COLO668 (cell line): Measurements from ENCODE around the gene JUN.
A peak's percentile ranks its signal among the peaks of the same experiment; 100 is the strongest.

Source experiments
- DNase-seq: peaks from one replicate; lab custom pipeline; 2025; ENCODE audit not compliant: unreplicated experiment; lab: John Stamatoyannopoulos, UW

JUN gene

DNA sequence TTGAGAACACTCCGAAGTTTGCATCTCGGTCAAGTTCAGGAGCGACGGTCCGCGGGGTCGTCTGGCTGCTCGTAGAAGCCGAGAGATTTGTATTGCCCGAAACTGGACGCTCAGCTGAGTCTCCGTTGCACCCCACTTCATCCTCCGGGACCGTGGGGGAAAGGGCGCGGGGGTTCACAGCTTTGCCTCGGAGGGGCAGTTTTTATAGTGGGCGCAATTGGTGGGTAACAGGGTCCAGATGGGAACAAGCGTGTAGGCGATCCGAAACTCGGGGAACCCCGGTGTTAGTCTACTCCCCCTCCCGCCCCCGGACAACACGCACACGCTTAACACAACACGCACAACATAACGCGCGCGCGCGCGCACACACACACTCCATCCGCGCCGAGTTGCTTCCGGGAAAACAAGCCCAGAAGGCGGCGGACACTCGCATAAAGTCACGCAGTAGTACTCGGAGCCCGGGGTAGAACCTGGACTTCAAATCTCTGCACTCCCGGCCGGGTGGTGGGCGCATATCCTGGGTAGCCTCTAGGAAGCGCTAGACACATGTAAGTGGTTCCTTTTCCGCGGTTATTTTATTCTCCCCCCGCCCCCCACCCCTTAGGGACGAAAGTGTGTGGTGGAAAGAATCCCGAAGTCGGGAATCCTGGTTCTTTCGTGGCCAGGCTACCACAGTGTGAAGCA, 1.1 kb upstream of the JUN start:
- DNase-seq, result peak; percentile 97

DNA sequence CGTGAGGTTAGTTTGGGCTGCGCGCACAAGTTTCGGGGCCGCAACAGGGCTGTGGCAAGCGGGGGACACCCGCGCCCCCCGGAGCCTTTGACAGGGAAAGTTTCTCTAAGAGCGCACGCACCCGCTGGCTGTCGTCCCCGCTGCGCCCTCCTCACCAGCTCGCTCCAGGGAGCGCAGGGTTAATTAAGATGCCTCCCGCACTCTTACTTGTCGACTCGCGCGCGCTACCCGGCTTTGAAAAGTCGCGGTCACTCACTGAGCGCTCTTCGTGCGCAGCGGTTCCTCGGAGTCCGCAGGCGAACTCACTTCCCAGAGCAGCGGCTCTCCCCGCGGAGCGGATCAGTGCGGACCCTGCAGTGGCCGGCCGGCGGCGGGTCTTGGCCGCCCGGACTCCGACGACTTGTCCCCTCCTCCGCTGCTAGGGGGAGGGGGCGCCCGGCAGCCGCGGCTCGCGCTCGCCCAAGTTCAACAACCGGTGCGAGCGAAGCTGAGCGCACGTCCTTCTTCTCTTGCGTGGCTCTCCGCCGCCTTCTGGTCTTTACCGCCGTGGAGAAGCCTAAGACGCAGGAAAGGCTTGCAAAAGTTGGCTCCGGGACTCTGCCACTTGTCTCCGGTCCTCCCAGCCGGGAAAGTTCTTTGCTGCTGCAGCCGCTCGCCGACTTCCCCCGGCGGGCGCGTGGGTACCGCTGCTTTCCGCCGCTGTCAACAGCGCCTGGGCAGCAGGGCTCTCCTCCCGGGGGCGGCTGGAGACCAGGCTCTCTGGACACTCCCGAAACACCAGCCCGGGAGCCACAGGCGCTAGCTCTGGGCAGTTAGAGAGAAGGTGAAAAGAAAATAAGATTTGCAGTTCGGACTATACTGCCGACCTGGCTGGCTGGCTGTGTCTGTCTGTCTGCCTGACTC, 506 bp downstream of the JUN start:
- peak; percentile 88 for DNase-seq

DNA sequence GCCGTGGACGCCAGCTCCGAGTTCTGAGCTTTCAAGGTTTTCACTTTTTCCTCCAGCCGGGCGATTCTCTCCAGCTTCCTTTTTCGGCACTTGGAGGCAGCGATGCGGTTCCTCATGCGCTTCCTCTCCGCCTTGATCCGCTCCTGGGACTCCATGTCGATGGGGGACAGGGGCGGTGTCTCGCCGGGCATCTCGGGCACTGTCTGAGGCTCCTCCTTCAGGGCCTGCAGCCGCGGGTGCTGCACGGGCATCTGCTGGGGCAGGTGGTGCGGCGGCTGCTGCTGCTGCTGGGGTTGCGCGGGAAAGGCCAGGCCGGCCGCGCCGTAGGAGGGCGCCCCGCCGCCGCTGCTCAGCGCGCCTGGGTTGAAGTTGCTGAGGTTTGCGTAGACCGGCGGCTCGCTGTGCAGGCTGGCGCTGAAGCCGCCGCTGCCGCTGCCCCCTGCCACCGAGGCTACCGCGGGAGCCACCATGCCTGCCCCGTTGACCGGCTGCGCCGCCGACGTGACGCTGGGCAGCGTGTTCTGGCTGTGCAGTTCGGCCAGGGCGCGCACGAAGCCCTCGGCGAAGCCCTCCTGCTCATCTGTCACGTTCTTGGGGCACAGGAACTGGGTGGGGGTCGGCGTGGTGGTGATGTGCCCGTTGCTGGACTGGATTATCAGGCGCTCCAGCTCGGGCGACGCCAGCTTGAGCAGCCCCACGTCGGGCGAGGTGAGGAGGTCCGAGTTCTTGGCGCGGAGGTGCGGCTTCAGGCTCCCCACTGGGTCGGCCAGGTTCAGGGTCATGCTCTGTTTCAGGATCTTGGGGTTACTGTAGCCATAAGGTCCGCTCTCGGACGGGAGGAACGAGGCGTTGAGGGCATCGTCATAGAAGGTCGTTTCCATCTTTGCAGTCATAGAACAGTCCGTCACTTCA, 1.4 kb downstream of the JUN start:
- DNase-seq, result peak; percentile 89

DNA sequence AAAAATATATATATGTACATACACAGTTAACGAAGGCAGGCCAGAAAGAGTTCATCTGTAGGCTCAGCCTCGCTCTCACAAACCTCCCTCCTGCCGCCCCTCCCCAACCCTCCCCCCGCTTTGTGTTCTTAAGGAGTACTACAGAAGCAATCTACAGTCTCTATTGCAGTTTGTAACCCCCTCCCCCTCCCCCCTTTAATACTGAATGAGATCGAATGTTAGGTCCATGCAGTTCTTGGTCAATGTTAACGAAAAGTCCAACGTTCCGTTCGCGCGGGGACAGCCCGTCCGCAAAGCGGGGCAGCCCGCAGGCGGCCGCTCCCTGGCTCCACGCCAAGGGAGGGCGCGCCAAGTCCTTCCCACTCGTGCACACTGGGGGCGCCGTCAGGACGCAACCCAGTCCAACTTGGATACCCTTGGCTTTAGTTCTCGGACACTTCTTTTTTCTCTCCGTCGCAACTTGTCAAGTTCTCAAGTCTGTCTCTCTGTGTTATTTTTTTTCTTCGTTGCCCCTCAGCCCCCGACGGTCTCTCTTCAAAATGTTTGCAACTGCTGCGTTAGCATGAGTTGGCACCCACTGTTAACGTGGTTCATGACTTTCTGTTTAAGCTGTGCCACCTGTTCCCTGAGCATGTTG, 2.2 kb downstream of the JUN start:
- peak; percentile 92 for DNase-seq

DNA sequence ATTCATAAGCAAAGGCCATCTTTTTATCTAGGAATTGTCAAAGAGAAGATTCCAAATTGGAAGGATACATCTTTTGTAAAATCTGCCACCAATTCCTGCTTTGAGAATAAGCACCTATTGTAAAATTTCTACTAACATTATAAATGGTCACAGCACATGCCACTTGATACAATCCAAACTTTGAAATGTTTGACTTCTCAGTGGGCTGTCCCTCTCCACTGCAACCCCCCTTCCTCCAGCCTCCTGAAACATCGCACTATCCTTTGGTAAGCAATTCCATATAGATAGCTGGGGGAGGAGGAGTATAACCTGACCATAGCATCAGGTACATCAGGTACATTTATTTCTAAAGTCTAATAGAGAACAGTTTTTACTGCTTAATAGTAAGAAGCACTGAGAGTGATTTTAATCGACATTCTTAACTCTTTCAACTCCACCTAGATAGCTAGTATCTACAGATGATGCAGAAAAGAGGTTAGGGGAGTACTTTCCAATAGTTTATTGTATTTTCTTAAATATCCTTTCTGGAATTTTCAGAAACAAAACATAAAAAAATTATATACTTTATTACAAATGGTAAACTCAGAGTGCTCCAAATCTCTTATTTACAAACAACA, 2.9 kb downstream of the JUN start:
- DNase-seq, result peak; percentile 40

DNA sequence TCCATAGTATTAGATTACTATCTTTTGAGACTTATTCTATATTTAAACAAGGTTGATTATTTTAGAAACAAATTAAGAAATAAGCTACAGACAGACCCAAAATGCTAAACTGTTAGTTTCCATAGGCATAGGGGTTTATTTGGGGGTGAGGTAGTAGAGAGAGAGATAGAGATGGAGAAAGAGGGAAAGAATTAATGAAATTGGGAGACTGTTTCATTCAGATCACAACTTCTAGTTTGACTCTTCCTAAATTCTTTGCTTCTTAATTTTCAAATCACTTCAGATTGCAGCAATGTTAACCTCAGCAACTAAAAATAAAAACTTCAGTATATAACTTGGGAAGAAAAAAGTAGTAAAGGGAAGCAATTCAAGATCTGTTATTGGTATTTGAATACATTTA, 3.4 kb downstream of the JUN start:
- no peak for DNase-seq

DNA sequence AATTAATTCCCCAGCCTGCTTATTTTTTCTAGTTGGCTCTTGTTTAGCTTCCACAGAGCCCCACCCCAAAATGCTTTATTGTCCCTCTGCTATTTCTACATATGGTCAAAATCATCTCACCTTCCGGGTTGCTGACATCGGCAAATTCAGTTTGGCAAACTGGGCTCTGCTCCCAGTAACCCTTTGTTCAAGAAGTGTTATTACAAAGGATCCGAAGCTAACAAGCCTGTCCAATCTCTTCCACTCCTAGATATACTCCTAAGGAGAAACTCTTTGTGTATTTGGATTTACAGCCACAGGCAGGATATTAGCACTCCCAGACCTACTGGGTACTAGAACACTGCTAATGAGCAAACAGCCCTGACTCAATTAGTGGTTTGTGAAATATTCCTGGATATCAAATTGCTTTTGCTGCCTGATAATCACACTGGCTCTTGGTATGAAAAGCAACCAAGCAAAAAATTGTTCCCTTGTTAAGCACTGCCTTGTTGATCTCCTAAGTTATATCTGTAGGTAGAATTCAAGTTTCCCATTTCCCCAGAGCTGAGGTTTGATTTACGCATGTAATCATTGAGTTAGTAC, 4.0 kb downstream of the JUN start:
- peak; percentile 73 for DNase-seq

DNA sequence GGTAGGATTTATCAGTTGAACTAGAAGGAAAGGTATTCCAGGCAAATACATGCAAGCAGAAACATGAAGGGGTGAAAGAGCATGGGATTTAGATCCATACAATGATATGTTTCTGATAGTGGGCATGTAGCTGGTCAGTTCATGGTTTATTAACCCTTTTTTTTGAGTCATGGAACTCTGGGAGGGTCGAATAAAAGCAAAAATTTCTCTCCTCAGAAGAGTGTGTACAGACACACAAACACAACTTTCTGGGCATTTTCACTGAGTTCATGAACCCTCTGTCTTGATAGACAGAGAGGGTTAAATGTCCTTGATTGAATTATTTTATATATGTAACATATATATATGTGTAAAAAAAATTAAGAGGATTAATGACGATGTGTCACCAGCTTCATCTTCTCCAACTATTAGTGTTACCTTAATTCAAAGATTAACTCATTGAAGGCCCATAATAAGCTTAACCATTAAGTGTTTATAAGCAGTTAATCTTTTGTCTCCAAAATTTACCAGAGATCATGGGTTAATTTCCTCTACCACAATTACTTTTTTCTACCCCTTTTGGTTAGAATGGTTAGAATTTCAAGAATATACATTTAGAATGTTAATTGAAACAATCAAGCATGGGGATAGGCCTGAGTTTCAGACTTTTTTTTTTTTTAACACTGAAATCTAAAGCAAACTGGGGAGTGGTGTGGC, 4.6 kb downstream of the JUN start:
- DNase-seq, result no peak

DNA sequence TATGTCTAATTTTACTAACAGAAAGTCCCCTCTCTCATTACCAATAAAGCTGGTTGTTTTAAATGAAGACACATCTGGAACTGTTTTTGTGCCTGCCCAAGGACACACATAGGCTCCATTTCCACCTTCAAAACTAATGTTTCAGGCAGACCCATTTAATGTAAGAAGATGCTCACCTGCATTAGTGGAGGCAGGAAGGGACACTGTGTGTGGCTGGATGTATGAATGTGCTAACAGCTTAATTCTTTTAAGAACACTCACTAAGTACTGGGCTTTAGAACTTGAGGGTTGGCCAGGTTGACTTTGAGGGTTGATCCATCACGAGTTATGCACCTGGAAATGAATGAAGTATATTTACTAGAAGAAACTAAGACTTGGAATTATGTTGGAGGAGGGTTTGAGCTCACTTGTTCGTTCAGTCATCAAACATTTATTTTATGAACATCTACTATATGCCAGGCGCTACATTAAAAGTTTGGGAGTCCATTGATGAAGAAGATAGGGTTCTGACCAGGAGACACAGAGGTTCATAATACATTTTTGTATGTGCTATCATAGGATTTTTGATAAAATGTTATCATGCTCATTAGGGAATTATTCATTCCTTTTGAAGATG, 5.4 kb downstream of the JUN start:
- no peak for DNase-seq

DNA sequence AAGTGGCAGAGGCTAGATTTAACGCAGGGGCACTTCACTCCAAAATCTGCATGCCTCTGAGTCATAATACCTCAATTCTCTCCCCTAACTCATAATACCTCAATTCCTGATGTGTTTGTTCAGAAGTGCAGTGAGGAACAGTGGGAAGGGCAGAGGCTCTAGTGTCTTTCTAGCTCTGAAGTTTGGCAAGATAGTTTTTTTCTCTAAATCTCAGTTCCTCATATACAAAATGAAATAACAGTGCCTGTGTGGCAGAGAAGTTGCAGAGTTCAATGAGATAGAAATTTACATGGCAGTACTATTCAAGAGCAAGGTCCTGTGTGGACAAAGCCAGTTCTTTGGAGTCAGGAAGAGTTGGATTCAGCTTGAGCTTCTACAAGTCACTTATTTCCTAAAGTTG, 9.8 kb downstream of the JUN start:
- DNase-seq, result no peak

DNA sequence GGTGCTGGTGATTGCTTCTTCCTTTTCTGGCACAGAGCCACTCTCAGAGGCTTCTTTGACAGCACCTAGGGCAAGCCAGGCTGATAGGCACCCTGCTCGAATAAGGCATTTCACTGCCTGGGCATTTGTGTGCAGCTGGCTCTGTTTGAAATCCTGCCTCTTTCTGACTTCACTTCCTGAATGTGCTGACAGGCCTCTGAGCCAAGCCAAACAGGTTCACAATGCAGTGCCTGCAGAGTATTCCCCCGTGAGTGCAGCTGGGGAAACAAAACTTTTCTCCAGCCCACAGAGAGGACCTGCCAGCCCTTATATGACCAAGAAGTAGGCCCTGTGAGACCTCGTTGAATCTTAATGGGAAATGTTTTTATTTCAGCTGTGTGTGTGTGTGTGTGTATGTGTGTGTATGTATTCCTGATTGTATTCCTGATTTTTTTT, 10.4 kb downstream of the JUN start:
- DNase-seq, result peak; percentile 83

DNA sequence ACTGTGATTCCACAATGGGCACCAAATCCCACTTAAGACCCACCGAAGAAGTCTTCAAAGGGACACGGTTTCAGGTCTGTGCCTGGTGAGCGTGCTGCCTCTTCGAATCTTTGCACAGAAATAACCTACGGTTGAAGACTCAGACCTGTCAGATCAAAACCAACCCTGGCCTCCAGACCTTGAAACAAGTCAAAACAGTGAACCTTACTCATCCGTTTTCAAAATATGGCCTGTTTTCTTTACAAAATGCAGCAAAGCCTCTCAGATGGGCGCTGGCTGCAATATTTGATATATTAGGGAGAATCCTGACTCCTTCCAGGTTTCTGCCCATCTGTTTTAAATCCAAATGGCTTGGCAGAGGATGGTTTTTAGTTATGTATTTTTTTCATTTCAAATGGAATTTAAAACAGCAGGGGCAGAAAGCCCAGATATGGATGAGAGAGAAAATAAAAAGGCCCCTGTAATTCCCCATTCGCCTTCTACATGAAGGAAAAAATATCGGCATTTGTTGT, 14.0 kb downstream of the JUN start:
- DNase-seq, result no peak

DNA sequence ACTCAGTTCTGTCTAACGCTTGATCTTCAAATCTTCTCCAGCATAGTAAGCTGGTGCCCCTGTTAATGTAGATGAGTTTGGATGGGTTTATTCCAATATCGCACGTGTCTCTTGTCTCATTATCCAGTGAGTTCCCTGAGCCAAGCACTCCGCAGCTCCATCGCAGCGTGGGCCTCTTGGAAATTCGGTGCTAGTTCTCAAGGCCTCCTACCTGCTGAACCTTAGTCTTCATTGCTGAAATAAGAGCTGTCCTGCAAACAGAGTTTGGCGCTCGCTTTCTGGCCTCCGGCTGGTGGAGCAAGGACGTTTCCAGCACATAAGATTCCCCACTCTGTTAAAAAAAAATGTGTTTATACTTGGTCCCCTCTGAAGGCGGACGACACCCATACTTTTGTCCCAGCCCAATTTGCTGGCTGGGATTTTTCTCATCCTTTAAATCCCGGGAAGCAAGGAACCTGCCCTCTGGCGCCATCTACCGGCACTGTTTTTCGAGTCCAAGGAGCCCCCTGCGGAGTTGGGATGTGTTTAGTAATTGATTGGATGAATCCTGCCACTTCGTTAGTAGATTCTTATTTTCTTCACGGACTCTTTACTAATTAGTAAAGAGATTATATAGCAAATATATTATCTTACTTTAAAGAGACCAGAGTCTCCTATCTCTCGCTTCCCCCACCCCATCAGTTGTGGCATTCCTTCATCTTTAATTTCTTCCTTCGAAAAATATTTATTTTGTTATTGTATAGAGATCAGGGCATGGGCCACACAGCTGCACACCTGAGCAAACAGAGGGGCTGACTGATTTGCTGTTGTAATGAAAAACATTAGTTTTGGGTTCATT, 14.7 kb downstream of the JUN start:
- DNase-seq, result peak; percentile 87

DNA sequence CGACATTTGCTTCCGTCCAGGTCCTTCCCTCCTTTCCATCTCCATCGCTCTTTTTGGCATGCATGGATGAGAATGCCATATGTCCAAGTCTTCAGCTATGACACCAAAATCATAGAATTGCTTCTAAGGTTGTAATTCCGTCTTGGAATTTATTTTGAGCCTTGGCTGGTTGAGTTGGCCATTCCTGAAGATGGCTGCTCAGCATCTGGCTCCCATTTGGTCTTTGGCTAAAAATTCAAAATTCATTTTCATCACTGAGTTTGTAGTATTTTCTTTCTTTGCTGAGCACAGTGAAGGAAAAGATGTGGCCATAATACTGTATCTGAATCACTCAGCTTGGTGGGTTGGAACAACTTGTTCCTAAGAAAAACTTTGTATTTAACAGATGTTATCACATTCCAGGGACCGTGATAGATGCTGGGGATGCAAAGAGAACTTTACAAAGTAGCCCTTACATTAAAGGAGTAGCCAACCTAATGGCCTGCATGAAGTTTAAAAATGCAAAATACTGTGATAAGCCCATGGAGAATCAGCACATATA, 15.6 kb downstream of the JUN start:
- DNase-seq, result no peak

DNA sequence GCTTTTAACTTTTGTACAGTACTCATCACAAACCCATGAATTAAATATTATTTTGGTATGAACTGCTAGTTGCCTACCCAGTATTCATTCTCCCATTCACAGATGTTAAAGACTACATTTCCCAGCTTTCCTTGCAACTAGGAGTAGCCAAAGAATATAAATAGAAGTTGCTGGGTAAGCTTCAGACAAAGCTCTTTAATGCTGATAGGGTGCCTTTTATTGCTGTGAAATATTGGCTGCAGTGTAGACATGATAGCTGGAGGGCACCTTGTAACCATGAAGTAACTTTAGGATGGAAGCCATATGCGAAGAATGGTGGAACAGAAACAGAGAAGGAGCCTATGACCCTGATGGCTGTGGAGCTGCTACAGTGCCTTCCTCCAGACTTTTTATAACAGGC, 16.7 kb downstream of the JUN start:
- DNase-seq, result no peak

DNA sequence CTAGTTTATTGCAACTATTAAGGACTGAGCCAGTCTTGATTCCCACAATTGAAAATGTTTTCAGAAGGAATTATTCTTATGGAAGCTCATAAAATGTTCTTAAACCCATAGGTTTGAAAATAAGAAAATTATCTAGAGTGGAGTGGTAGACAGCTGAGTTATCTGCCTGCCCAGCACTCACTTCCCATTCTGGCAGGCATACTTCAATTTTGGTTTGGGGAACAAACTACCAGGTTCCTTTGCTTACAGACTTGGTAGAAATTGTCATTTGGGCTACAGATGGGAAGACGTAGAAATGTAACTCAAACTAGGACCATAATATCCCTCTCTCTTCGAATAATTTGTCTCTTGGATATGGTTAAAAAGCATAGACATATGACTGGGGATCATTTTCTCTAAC, 18.4 kb downstream of the JUN start:
- no peak for DNase-seq

DNA sequence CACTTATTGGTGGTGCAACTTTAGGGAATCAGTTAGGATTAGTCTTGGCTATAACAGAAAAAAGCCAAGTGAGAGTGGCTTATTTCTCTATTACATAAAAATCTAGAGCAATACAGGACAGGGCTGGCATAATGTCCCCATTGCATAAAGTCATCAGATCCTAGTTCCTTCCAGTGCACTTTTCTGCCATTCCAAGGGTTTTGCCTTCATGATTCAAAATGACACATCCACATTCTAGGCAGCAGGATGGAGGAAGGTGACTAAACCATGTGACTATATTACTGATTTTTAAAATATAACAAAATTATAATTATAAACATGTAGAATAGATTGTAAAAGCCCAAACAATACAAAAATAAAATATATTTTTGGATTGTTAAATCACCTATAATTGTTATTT, 18.8 kb downstream of the JUN start:
- no peak for DNase-seq
